ENCODE data around the gene TOPBP1.
"Not testable (repeated sequence)": the region's sequence is repeated elsewhere in the genome, so short reads cannot be mapped to it uniquely, and the experiment has no call there.

TOPBP1 gene

GRCh38 chr3:133691273-133692107, 29.7 kb upstream of the TOPBP1 start:
- H3K4me1 Mint-ChIP-seq = no peaks in the 10 kb centered on the region
- no peak overlapping the region for H3K4me3 Mint-ChIP-seq
- no peaks in the 10 kb centered on the region for H3K27me3 Mint-ChIP-seq
- no peak overlapping the region for H3K27ac Mint-ChIP-seq
- H3K36me3 Mint-ChIP-seq = no peaks in the 10 kb centered on the region
- no peak for ATAC-seq
- H3K9me3 Mint-ChIP-seq = no peaks in the 10 kb centered on the region

GRCh38 chr3:133677993-133678392, 16.3 kb upstream of the TOPBP1 start:
- not testable (repeated sequence) for H3K9me3 Mint-ChIP-seq, H3K4me3 Mint-ChIP-seq, H3K27ac Mint-ChIP-seq, H3K36me3 Mint-ChIP-seq, ATAC-seq
- Mint-ChIP-seq H3K4me1 (peaks cover 17% of the 10 kb centered on the region), H3K27me3 (peaks cover 73% of the 10 kb centered on the region)

GRCh38 chr3:133676336-133677118, 14.8 kb upstream of the TOPBP1 start:
- peak; percentile 36 for ATAC-seq
- Mint-ChIP-seq H3K27ac (no peak overlapping the region), H3K36me3 (no peaks in the 10 kb centered on the region), H3K4me1 (peaks cover 17% of the 10 kb centered on the region), H3K4me3 (no peak overlapping the region), H3K27me3 (peaks cover 75% of the 10 kb centered on the region), H3K9me3 (peaks cover 4% of the 10 kb centered on the region)

- no peak for ATAC-seq
- Mint-ChIP-seq H3K4me3 (no peak overlapping the region), H3K36me3 (no peaks in the 10 kb centered on the region), H3K9me3 (peaks cover 4% of the 10 kb centered on the region), H3K27me3 (peaks cover 75% of the 10 kb centered on the region), H3K4me1 (peaks cover 17% of the 10 kb centered on the region), H3K27ac (no peak overlapping the region)
These were observed 14.0 kb upstream of the TOPBP1 start for GRCh38 chr3:133675631-133676335.

GRCh38 chr3:133674290-133674919, 12.7 kb upstream of the TOPBP1 start:
- no peak for ATAC-seq
- Mint-ChIP-seq H3K27ac (no peak overlapping the region), H3K9me3 (peaks cover 4% of the 10 kb centered on the region), H3K36me3 (no peaks in the 10 kb centered on the region), H3K4me1 (peaks cover 17% of the 10 kb centered on the region), H3K4me3 (no peak overlapping the region), H3K27me3 (peaks cover 72% of the 10 kb centered on the region)

- H3K4me1 Mint-ChIP-seq = peaks cover 17% of the 10 kb centered on the region
- H3K4me3 Mint-ChIP-seq = no peak overlapping the region
- H3K9me3 Mint-ChIP-seq = peaks cover 4% of the 10 kb centered on the region
- ATAC-seq = no peak
- no peak overlapping the region for H3K27ac Mint-ChIP-seq
- H3K27me3 Mint-ChIP-seq = peaks cover 67% of the 10 kb centered on the region
- no peaks in the 10 kb centered on the region for H3K36me3 Mint-ChIP-seq
These were observed 12.0 kb upstream of the TOPBP1 start for GRCh38 chr3:133673746-133674145.

DNA sequence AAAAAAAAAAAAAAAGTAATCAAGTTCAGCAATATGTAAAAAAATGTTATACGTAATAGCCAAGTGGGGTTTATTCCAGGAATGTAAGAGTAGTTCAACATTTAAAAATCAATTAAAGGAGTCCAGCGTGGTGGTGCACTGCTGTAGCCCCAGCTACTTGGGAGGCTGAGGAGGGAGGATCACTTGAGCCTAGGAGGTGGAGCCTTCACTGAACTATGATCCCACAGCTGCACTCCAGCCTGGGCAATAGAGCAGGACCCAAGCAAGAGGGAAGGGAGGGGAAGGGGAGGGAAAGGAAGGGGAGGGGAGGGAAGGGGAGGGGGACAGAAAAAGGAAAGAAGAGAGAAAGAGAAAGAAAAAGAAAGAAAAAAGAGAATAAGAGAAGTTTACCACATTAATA, 10.7 kb upstream of the TOPBP1 start:
- no peaks in the 10 kb centered on the region for H3K9me3 Mint-ChIP-seq
- no peaks in the 10 kb centered on the region for H3K36me3 Mint-ChIP-seq
- H3K4me3 Mint-ChIP-seq = no peak overlapping the region
- peaks cover 58% of the 10 kb centered on the region for H3K27me3 Mint-ChIP-seq
- H3K4me1 Mint-ChIP-seq = peaks cover 17% of the 10 kb centered on the region
- no peak for ATAC-seq
- H3K27ac Mint-ChIP-seq = no peak overlapping the region

- H3K36me3 Mint-ChIP-seq = no peaks in the 10 kb centered on the region
- no peaks in the 10 kb centered on the region for H3K9me3 Mint-ChIP-seq
- ATAC-seq = no peak
- H3K27ac Mint-ChIP-seq = no peak overlapping the region
- H3K4me1 Mint-ChIP-seq = peaks cover 10% of the 10 kb centered on the region
- H3K4me3 Mint-ChIP-seq = no peak overlapping the region
- peaks cover 58% of the 10 kb centered on the region for H3K27me3 Mint-ChIP-seq
These were observed 8.8 kb upstream of the TOPBP1 start for GRCh38 chr3:133670525-133670995.

- ATAC-seq = no peak
- Mint-ChIP-seq H3K4me3 (no peak overlapping the region), H3K27ac (no peak overlapping the region)
These were observed 8.3 kb upstream of the TOPBP1 start for GRCh38 chr3:133669949-133670524.

DNA sequence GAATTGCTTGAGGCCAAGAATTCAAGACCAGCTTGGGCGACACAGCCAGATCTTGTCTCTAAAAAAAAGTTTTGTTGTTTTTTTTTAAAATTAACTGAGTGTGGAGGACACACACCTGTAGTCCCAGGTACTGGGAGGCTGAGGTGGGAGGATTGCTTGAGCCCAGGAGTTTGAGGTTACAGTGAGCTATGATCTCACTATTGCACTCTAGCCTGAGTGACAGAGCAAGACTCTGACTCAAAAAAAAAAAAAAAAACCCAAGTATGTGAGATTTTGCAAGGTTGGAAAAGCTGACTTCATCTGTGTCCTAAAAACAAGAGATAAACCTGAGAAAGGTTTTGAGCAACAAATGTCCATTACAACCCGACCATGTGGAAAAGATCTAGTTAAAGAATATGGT, 5.4 kb upstream of the TOPBP1 start:
- Mint-ChIP-seq H3K9me3 (no peaks in the 10 kb centered on the region), H3K4me3 (no peak overlapping the region), H3K36me3 (no peaks in the 10 kb centered on the region), H3K27me3 (peaks cover 24% of the 10 kb centered on the region), H3K27ac (no peak overlapping the region), H3K4me1 (peaks cover 18% of the 10 kb centered on the region)
- no peak for ATAC-seq

More at GRCh38 chr3:133669949-133670524, 8.3 kb upstream of the TOPBP1 start:
- Mint-ChIP-seq H3K4me1 (peaks cover 10% of the 10 kb centered on the region), H3K9me3 (no peaks in the 10 kb centered on the region), H3K27me3 (peaks cover 53% of the 10 kb centered on the region), H3K36me3 (no peaks in the 10 kb centered on the region)

DNA sequence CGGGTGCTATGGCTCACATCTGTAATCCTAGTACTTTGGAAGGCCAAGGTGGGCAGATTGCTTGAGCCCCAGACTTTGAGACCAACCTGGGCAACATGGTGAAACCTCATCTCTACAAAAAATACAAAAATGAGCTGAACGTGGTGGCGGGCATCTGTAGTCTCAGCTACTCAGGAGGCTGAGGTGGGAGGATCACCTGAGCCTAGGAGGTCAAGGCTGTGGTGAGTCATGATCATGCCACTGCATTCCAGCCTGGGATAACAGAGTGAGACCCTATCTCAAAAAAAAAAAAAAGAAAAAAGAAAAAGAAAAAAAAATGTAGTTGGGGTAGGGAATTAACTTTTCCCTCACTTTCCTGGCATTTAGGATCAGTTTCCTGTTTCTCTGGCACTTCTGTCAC, 3.4 kb upstream of the TOPBP1 start:
- not testable (repeated sequence) for H3K4me3 Mint-ChIP-seq, H3K27me3 Mint-ChIP-seq, H3K27ac Mint-ChIP-seq, ATAC-seq, H3K9me3 Mint-ChIP-seq, H3K36me3 Mint-ChIP-seq
- H3K4me1 Mint-ChIP-seq = peaks cover 25% of the 10 kb centered on the region

DNA sequence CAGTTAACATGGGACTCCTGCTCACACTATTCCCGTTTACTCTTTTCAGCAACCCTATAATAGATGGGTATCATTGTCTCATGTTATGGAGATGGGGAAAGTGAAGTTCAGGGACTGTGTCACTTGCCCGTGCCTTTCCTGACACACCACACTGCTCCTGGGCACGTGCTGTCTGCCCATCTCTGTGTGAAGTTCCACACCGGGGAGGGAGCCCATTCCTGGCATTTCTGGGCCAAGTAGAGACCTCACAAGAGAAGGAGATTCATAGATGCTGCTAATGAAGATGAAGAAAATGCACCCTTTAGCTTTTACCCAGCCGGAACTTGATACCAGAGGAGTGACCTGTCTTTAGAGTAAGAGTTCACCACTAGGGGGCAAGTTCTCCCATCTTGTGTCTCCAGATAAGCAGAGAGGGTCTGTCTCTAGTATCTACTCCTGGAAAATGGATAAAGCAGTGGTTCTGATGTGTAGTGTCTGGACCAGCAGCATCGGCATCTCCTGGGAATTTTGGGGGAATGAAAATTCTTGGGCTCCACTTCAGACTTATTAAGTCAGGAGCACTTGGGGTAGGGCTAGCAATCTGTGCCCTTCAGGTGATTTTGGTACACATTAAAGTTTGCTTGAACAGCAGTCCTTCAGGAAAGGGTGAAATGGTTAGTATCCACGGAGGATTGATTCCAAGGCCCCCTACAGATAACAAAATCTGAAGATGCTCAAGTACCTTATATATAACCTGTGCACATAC, 2.0 kb upstream of the TOPBP1 start:
- peaks cover 39% of the 10 kb centered on the region for H3K4me1 Mint-ChIP-seq
- peak overlapping the region; percentile 99 for H3K27ac Mint-ChIP-seq
- peak; percentile 72 for ATAC-seq

GRCh38 chr3:133662278-133662651, 524 bp upstream of the TOPBP1 start:
- peak overlapping the region; percentile 99 for H3K27ac Mint-ChIP-seq

More for the DNA sequence above, 2.0 kb upstream of the TOPBP1 start:
- peak overlapping the region; percentile 34 for H3K4me3 Mint-ChIP-seq
- H3K27me3 Mint-ChIP-seq = no peaks in the 10 kb centered on the region
- peaks cover 14% of the 10 kb centered on the region for H3K36me3 Mint-ChIP-seq
- H3K9me3 Mint-ChIP-seq = no peaks in the 10 kb centered on the region

GRCh38 chr3:133659806-133660205, 1.9 kb downstream of the TOPBP1 start:
- H3K4me1 Mint-ChIP-seq = peaks cover 39% of the 10 kb centered on the region
- ATAC-seq = no peak
- no peaks in the 10 kb centered on the region for H3K9me3 Mint-ChIP-seq
- H3K27ac Mint-ChIP-seq = no peak overlapping the region
- H3K36me3 Mint-ChIP-seq = peaks cover 30% of the 10 kb centered on the region
- H3K27me3 Mint-ChIP-seq = no peaks in the 10 kb centered on the region
- no peak overlapping the region for H3K4me3 Mint-ChIP-seq

More at GRCh38 chr3:133662278-133662651, 524 bp upstream of the TOPBP1 start:
- H3K9me3 Mint-ChIP-seq = no peaks in the 10 kb centered on the region
- peak overlapping the region; percentile 97 for H3K4me3 Mint-ChIP-seq
- H3K36me3 Mint-ChIP-seq = peaks cover 16% of the 10 kb centered on the region
- no peaks in the 10 kb centered on the region for H3K27me3 Mint-ChIP-seq
- H3K4me1 Mint-ChIP-seq = peaks cover 39% of the 10 kb centered on the region
- peak; percentile 65 for ATAC-seq

All from stimulated activated memory B cell treated with anti-CD40 and anti-IgM and Interleukin-4, amounts not matched to agents 10 μg/mL and 1 μg/mL and 100 μg/mL, for 72 hours (primary cell).